GM12878 (cell line): ENCODE data around the gene BRWD1.

ENCODE experiments used
- CREM ChIP-seq: IDR thresholded peaks from 2 replicates; pipeline ENCODE4 v1.6.1; 2014; ENCODE audit warnings: antibody characterized with exemption, low read depth
- CTCF ChIP-seq, 3 experiments: IDR thresholded peaks in 2 of 3; conservative IDR thresholded peaks in 1 of 3; 2 replicates each; pipeline ENCODE4 v1.5.1; 2011; ENCODE audit warnings: low read depth in 3 of 3, low read length in 3 of 3, mild to moderate bottlenecking in 3 of 3, control low read depth in 2 of 3, moderate library complexity in 2 of 3, inconsistent platforms in 1 of 3, mixed read lengths in 1 of 3; ENCODE audit not compliant: control insufficient read depth in 2 of 3, insufficient read depth in 1 of 3; ENCODE audit errors: extremely low read depth in 1 of 3
- E2F4 ChIP-seq: IDR thresholded peaks from 2 replicates; pipeline ENCODE4 v1.6.1; 2012; ENCODE audit warnings: low read depth, low read length, improper control_type of control experiment
- EP300 ChIP-seq, 2 experiments: fragments of 150-350 bp in 1 of 2; IDR thresholded peaks; 2 replicates each; pipeline ENCODE4 v1.6.1; 2011 to 2012; ENCODE audit warnings: low read depth in 2 of 2, low read length in 2 of 2, borderline replicate concordance in 1 of 2, improper control_type of control experiment in 1 of 2, inconsistent platforms in 1 of 2; ENCODE audit not compliant: control insufficient read depth in 1 of 2
- HDAC6 ChIP-seq: fragments of 200-600 bp; sonication (generic); IDR thresholded peaks from one replicate; pipeline ENCODE4 v1.8.0; 2017; ENCODE audit warnings: antibody characterized with exemption; ENCODE audit not compliant: unreplicated experiment
- POLR2AphosphoS5 ChIP-seq: IDR thresholded peaks from 2 replicates; pipeline ENCODE4 v1.6.1; 2011; ENCODE audit warnings: mild to moderate bottlenecking, low read length, inconsistent platforms
- SMARCA5 ChIP-seq: fragments of 450-650 bp; IDR thresholded peaks from 2 replicates; pipeline ENCODE4 v1.6.1; 2017; ENCODE audit warnings: mild to moderate bottlenecking
- SRF ChIP-seq, 2 experiments: IDR thresholded peaks; 2 replicates each; pipeline ENCODE4 v1.6.1; 2011; ENCODE audit warnings: low read depth in 2 of 2, low read length in 2 of 2, mild to moderate bottlenecking in 1 of 2, moderate library complexity in 1 of 2

- TF ChIP-seq SMARCA5 = no peak
- TF ChIP-seq POLR2AphosphoS5 = no peak
- TF ChIP-seq EP300 (IDR thresholded peaks at IDR 0.05; ENCODE audit: borderline replicate concordance in 1 of 2, control insufficient read depth in 1 of 2, low read depth in 2 of 2, low read length in 2 of 2) = no peak
- TF ChIP-seq CREM = no peak
- TF ChIP-seq SRF (IDR thresholded peaks at IDR 0.05; ENCODE audit: low read depth in 2 of 2, low read length in 2 of 2) = no peak
- TF ChIP-seq E2F4 = no peak
- peak; percentile 14 to 47 (median 45); a peak in 5 of 6 replicates for TF ChIP-seq CTCF (IDR thresholded peaks at IDR 0.05 in 2 of 3, conservative IDR thresholded peaks at IDR 0.05 in 1 of 3; ENCODE audit: control insufficient read depth in 2 of 3, extremely low read depth in 1 of 3, insufficient read depth in 1 of 3, low read depth in 3 of 3, low read length in 3 of 3)
- no peak for TF ChIP-seq HDAC6
Observed at GRCh38 chr21:39153373-39153772, 160.1 kb downstream of the BRWD1 start.
